ENCODE results near the gene SLC48A1.

The SLC48A1 gene

DNA sequence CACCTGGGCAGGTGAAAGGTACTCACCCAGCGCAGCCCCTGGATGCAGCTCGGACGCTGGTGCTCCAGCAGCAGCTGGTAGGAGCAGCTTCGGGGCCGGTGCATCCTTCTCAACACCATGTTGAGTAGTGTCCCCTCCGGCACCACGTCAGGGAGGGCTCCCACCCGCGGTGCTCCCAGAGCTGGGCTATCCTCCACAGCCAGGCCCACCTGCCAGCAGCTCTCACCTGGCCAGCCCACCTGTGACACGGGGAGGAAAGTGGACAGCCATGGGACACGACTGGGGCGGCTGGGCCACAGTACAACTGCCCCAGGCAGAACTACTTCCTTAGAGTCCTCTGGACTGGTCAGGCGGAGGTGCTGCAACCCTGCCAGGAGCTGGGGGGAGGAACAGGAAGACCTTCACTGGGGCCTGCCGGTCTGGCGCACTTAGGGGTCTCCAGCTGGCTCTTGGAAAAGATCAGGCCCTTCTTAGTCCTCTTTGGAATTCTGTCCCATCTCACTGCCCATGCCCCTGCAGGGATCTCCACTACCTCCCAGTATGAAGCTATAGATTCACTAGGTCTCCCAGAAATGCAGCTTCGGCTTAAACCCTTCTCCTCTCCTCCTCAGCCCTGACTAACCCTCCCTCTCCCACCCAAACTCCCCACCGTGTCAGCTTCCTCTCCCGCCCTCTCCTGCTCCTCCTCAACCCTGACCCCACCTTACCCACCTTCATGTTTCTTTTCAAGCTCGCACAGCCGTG, 15.0 kb upstream of the SLC48A1 start:
- DNase-seq (ENCODE audit: low spot score), result no peak

DNA sequence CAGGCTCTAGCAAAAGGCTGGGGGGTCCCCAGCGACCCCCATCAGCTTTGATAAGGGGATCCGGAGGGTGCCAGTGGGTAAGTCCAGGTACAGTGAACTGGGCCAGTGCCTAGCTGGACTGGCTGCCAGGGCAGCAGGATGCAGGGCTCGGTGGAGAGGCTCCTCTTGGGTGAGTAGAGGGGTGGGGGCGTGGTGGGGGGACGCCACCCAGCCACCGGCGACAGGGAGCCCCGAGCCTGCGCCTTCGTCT, 14.5 kb upstream of the SLC48A1 start:
- DNase-seq (ENCODE audit: low spot score), result no peak

DNA sequence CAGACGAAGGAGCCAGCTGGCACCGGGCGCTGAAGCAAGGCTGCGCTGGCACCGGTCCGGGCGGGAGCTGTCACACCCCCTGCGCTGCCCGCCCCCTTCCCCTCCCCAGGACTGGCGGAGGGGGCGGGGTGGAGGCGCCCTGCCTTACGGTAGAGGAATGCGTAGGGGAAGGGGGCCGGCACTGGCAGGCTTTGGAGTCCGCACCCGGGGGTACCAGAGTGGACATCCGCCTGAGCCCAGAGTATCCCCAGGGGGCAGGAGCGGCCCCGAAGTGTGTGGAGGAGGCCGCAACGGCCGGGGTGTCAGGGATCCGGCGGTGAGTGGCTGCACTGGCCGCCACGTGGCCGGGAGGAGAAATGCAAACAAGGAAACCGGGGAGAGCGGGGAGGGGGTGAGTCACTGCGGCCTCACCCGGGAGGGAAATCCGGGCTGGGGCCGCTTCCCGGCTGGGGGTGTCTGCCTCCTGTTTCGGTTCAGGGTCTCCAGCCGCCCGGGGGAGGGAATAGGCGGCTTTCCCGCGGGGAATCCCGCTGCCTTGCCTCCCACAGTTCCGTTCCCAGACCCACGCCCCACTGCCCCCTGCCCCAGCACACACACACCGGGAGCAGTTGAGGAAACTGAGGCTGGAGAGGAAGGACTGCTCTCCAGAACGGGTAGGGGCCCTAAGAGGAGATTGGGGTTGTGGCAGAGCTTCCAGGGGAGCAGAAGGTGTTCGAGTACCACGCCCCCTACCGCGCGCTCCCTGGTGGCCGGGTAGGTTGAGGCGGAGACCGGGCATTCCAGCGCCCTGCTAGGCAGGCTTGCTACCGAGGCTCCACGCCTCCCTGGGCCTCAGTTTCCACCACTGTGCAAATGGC, 14.0 kb upstream of the SLC48A1 start, which contains the start of gene RAPGEF3:
Gene RAPGEF3 (minus strand): TSS at position 47 of the 857 bp plus-strand sequence. CDS start 324 bp downstream, outside the sequence.
- DNase-seq (ENCODE audit: low spot score), result peak; percentile 96

DNA sequence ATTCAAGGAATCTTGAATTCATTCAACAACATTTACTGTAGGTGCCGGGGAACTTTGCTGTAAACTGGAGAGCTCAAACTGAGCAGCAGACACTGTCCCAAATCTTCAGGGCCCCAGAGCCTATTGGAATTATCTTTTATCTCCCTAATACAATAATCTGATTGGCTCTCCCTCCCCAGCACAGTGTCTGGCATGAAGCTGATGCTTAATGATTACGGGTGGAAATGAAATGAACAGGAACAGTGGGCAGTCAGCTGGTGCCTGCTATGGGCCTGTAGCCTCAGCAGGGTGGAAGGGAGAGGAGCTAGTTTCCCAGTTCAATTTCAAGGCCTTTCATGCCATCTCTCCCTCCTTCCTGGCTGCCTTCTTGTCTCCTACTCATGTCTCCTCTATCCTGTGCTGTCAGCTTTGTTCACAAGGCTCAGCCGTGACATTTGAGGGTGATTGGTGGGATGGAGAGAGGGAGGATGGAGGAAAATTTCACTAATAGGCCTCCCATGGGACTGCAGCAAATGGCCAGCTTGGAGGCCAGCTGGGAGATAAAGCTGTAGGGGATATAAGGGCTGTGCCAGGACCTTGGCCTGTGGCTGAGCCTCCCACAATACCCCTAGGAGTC, 10.1 kb upstream of the SLC48A1 start:
- no peak for DNase-seq (ENCODE audit: low spot score)

DNA sequence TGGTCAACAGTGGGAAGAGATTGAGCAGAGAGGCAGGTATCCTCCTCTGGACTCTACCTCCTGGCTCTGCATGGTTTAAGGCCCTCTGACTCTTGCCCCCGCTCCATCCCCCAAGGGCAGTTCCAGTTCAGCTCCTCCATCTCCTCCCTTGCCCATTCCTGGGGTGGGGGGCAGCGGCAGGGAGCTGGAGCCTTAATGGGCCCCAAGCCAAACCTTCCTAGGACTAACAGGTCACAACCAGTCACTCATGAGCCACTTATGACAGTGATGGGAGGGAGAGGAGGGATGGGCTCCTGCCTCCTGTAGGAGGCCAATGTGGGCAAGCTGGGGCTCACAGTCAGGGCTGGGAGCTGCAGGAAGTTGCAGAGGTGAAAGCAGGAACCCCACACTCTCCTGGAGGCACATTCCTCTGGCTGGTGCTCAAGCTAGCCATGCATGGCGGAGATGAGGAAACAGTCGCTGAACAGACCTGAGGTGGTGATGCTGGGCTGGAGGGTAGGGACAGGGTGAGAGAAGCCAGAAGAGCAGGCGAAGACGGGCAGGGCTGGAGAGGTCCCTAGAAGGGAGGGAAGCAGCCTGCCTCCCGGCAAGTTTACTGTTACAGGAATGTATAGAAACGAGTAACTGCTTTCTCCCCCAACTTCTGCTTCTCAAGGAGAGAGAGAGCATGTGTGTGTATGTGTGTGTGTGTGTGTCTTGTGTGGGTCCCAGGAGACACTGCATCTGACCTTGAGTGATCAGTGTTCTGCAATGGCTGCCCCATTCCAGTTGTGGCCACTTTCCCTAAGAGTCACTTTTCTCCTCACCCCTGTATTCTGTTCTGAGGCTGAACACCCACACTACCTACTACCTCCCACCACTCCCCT, 9.3 kb upstream of the SLC48A1 start:
- DNase-seq (ENCODE audit: low spot score), result no peak

DNA sequence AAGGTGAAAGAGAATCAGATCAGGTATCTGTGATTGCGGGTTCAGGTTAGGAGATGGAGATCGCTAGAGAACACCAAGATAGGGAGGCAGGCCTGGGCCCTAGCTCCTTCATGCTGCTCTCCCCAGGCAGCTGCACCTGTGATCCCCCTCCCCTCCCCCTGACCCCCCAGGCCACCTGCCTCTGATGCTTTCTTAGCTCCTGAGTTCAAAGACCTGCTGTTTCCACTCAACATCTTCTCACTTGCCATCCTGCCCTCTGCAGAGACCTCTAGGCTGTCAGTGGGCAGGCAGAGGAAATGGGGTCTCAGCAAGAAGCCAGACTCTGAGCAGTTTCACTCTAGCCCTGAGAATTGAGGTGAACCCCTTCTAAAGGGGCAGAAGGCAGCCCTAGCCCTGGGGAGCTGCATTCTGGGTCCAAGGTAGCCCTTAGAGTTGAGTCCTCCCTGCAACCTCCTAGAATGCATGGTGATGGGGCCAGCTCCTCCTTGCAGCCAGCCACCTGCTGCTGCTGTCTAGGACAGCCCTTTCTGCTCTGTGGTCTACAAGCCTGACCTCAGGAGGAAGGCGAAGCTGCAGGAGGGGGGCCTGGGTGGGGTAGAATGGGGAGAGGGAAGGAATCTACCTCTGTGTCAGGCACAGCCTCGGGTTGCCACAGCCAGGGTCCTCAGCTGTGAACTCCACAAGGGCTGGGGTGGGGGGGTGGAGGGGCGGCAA, 6.4 kb upstream of the SLC48A1 start:
- DNase-seq (ENCODE audit: low spot score), result no peak

DNA sequence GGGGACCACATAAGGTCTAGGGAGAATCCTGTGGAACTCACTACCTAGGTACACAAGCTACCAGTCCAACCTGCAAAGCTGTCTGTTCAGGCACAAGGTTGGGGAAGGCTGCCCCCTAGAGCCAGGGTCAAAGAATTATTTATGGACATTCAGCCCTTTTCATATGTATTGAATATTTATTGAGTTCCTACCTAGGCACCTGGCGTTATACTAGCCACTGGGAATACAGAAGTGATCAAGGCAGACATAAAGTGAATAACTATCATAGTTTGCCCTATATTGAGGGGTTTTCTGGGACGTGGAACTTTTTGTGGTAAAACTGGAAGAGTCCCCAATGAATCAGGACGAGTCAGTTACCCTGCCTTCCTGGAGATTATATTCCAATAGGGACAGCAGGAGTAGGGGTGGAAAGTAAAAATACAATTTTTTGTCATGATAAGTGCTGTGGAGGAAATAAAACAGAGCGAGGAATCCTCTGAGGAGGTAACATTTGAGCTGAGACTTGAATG, 5.8 kb upstream of the SLC48A1 start:
- DNase-seq (ENCODE audit: low spot score), result peak; percentile 45

DNA sequence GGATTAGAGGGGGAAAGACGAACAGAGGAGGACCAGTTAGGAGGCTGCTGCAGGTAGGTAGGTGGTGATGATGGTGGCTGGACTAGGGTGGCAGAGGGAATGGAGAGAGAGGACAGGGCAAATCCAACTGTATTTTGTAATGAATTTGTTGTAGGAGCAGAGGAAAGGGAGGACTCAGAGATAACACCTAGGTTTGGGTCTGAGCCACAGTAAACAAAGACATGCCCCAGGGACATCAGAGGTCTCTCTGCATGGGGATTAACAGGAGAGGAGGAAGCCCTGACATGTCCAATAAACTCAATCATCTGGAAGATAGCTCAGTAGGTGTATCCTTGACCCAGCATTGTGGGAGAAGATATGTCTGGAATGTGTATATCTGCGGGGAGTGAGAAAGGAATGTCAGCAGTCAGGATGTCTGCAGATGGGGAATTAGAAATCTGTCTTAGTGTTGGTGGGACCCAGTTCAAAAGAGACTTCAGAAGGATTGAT, 4.7 kb upstream of the SLC48A1 start:
- no peak for DNase-seq (ENCODE audit: low spot score)

DNA sequence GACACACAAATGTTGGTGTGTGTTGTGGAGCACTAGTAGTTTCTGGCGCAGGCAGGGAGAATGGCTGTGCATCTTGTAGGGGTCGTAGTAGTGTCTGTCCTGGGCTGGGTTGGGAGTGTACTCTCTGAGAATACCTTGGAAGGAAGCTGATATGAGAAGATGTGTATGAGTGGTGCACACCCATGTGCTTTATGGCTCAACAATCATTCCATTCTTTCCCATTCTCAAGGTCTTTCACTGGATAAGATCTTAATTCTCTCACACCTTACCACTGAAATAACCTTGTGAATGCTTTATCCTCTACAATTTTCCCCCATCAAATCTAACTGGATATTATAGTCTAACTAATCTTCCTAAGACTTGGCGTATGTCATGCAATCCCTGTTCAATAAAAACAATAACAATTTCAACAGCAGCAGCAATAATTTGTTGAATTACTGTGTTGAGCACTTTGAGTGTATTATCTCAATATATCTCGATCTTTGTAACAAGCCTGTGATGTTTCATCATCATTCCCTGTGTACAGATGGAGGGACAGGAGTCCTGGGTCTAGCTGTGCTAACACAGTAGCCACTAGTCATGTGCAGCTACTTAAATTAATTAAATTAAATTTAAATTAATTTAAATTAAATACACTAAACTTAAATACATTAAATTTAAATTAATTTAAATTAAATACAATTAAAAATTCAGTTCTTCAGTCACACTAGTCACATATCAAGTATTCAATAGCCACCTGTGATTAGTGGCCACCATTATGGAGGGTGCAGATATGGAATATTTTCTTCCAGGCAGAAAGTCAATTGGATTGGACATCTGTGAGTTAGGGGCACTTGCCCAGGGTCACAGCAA, 3.6 kb upstream of the SLC48A1 start:
- DNase-seq (ENCODE audit: low spot score), result no peak

DNA sequence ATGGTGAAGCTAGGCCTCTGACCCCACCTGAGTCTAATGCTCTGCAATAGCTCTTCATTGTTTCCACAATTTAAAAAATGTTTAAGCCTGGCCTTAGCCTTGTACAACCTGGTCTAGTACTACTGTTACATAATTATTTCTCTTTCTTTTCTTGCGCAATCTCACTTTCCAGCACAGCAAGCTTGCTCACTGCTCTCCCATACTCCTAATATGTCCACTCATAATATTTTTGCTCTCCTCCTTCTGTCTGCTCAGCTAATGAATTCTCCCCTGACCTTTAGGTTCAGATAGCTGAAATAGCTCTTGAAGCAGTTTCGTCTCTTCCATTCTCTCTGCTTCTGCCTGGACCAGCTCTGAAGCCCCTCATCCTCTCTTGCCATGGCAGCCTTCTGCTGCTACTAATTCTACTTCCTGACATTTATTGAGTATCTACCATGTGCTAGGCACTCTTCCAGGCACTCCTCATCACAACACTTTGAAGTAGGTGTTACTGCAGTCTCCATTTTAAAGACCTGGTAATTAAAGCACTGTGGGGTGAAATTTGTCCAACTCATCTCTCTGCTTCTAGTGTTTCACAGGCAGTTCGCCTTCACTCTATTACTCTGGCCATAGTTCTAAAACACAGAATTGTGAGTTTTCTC, 2.8 kb upstream of the SLC48A1 start:
- DNase-seq (ENCODE audit: low spot score), result peak; percentile 65

DNA sequence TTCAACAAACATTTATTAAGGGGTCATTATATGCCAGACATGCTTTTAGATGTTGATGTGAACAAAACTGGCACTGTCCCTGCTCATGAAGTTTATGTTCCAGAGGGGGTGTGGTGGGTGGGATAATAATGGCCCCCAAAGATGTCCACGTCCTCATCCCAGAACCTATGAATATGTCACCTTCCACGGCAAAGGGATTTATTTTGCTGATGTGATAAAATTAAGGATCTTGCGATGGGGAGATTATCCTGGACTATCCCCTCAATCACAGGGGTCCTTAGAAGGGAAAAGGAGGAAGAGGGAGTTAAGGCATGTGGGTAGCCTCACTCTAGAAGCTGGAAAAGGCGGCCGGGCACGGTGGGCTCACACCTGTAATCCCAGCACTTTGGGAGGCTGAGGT, 1.7 kb upstream of the SLC48A1 start:
- no peak for DNase-seq (ENCODE audit: low spot score)

DNA sequence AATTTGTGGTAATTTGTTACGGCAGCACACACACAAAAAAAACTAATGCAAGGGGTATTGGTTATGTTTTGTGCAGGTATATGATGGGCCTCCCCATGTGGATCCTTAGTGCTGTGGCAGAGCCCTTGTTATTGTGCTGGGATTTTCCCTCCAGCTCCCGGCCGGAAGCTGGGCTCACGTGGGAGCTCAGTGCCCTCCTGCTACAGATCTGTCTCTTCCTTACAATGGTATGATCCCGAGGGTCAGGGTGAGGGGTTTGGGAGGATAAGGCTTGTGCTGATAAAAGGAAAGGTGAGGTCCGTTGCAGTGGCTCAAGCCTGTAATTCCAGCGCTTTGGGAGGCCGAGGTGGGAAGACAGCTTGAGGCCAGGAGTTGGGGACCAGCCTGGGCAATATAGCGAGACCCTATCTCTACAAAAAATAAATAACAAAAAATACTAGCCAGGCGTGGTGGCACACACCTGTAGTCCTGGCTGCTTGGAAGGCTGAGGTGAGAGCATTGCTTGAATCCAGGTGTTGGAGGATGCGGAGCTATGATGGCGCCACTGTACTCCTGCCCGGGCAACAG, 861 bp upstream of the SLC48A1 start:
- no peak for DNase-seq (ENCODE audit: low spot score)

DNA sequence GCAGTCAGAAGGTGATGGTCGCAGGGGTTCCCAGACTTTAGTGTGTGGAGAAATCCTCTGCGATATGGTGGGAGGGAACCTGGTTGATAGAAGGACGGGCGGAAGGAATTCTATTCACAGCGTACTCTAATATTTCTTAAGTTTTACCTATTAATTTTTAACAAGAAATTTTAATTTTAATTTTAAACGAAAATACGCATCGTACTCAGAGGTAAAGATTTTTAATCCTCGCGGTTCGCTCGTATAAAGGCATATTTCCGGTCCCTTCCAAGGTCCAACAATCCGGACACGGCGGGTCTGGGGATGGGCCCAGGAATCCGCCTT, 338 bp upstream of the SLC48A1 start:
- no peak for DNase-seq (ENCODE audit: low spot score)

DNA sequence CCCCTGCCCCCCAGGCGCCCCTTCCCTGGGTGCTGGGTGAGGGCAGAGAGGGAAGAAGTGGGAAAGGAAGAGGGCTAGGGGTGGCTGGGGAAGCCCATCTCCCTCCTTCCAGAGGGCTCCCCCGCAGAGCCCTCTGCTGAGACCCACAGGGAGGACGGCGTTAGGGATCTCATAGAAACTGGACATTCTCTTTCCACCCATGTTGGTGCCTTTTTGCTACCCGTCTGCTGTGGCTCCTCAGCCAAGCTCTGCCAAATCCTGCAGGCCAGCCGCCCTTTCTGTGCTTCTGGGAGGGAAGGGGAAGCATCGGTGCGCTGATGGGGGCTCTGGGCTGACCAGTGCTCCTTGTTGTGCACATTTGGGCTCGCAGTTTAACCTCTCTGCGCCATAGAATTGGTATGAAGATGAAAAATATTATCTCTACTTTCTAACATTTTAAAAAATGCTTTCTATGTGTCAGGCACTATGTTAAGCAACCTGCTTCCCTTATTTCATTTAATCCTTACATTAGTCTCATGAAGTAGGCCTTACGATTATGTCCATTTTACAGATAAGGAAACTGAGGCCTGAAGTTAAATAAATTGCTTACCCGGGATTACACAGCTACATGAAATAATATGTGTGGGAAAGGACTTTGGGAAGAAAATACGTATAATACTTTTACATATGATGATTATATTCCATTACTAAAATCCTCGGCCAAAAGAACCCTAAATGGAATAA, 981 bp downstream of the SLC48A1 start:
- no peak for DNase-seq (ENCODE audit: low spot score)

DNA sequence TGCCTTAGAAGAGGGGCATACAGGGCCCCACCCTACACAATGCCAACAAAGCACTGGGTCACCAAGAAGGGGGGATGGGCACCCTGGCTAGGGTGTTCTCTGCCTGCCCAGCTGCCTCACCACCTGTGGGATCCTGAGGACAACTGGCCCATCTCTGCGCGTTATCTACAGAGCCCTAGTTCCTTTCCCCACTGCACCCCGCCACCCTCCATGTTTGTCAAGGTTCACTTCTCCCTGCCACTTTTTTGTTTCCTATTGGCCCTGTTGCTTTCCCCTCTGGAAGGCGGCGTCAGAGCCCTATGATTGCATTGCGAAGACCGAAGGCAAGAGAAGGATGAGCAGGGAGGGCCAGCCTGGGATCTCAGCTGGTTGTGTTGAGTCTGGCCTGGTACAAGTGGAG, 1.6 kb downstream of the SLC48A1 start:
- DNase-seq (ENCODE audit: low spot score), result no peak

DNA sequence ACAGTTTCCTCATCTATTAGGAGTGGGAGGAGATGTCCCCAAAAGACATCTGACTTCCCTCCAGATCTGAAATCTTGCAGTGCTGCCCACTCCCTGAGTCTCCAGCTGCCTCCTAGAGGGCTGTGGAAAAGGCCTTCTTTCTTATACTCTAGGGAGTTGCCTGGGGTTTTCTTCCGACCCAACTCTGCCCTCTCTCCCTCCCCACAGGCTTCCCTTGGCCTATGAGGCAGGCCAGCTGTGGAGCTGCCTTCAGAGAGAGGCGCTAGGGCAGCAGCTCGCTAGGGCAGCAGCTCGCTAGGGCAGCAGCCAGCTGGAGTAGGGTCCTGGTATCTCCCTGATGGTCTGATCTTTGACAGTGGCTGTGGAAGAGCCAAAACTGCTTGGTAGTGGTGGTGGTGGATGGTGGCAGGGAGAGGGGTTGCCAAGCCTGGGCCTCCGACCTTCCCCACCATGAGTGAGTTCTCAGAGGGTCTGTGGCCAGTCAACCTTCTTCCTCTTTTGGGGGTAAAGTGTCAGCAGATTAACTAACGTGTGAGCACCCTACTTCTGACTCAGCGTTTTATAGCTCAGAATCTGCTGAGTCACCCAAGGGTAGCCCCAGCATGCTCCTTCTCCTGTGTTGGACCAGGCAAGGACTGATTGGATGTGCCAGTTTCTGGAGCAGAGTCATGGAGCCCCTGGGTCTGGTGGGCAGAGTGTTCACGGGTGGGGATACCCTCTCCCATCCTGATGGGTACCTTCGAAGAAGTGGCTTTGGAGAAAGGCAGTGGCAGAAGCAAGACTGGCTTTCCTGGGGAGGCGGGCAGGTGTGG, 2.3 kb downstream of the SLC48A1 start:
- DNase-seq (ENCODE audit: low spot score), result no peak

DNA sequence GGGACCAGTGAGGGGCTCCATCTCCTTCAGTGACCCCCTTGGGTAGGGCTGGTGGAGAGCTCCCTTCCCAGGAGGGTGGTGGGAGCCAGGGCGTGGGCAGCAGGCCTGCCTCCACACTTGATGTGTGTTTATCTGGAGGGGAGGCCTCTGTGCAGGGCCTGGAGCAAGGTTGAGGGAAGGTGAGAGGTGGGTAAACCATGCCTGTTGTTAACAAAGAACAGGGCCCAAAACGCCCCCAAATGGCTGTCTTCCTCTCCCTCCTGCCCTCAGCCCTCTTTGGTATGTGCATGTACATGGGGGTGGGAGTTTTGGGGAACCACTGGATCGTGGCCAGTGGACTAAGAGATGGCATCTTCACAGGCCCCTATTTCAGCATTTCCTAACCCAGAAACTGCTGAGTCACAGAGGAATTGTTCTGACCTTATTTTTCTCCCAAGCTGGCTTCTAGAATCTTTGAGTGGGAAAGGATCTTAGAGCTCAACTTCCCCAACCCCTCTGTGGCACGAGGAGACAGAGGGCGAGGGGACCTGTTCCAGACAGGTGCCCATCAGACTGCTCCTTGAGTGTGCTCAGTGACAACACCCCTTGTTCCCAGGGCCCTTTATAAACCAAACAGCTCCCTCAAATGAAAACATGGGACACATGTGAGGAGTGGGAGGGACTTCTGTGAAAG, 3.6 kb downstream of the SLC48A1 start:
- DNase-seq (ENCODE audit: low spot score), result peak; percentile 47
